Thoracic aorta (tissue), 2 donors: Measurements from ENCODE around the gene DFFB. TPM values are rescaled to one million over a fixed set of nuclear protein-coding genes. Genes with fewer than 3 reads are reported as not detected.

Experiments used
- ATAC-seq: fragments of 150-250 bp; one replicate; pipeline ENCODE4 v1.8.0; 2017; ENCODE audit warnings: low read depth; ENCODE audit not compliant: insufficient number of reproducible peaks, low FRiP score
- DNase-seq: peaks from one replicate; pipeline ENCODE4 v3.0.0-alpha.2; 2020; ENCODE audit warnings: low spot score
- H3K27ac ChIP-seq, 2 donors: fragments of 200-600 bp; sonication (generic); 1 replicate in 1 of 2; 2 replicates in 1 of 2; pipeline ENCODE4 v1.5.1; 2016; ENCODE audit warnings: mild to moderate bottlenecking in 2 of 2, moderate library complexity in 2 of 2
- H3K27me3 ChIP-seq: fragments of 200-600 bp; sonication (generic); replicated peaks from 2 replicates; pipeline ENCODE4 v1.6.0; 2016; ENCODE audit warnings: mild to moderate bottlenecking; ENCODE audit not compliant: insufficient read depth
- H3K36me3 ChIP-seq: fragments of 200-600 bp; sonication (generic); one replicate; pipeline ENCODE4 v1.5.1; 2016
- H3K4me1 ChIP-seq, 2 donors: fragments of 200-600 bp; sonication (generic); 1 replicate in 1 of 2; 2 replicates in 1 of 2; pipeline versions ENCODE4 v1.5.1 to v1.6.0; 2016; ENCODE audit warnings: low read depth in 2 of 2, mild to moderate bottlenecking in 1 of 2; ENCODE audit not compliant: control insufficient read depth in 1 of 2
- H3K4me3 ChIP-seq: fragments of 200-600 bp; sonication (generic); 2 replicates; pipeline ENCODE4 v1.5.1; 2016; ENCODE audit warnings: mild to moderate bottlenecking
- H3K9me3 ChIP-seq: fragments of 200-600 bp; sonication (generic); 2 replicates; pipeline ENCODE4 v1.5.1; 2016
- CTCF ChIP-seq: fragments of 200-600 bp; sonication (generic); IDR thresholded peaks from one replicate; pipeline ENCODE4 v1.5.1; 2019; ENCODE audit warnings: antibody characterized with exemption
- total RNA-seq, 2 donors: library from RNA; depleted of rRNA; stranded (reverse); fragments of >200 nt; gene quantifications; one replicate each; pipeline versions ENCODE4 v1.1.0 to v1.2.3, GENCODE V29; 2016

The DFFB gene
- total RNA-seq, 2 donors from 2014 or later: 7.8 to 20.2 TPM

DNA sequence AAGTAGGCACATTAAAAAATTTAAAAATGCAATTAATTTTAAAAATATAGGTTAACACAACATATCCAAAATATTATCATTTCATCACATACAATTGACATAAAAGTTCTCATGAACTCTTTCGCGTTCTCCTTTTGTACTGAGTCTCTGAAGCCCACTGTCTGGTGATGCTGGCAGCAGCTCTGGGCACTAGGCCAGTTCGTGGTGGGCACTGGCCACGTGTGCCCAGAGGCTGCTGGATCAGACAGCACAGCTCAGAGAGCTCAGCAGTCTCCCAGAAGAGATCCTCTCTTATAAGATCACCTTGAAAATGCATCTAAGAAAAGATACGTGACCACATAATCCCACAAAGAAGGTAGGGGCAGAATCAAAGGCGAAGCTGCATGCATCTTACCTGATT, 10.2 kb upstream of the DFFB start:
- no peak for DNase-seq
- no peak overlapping the region for H3K27ac ChIP-seq
- H3K36me3 ChIP-seq: peaks cover 39% of the 10 kb centered on the region
- no peak overlapping the region for H3K4me3 ChIP-seq
- no peaks in the 10 kb centered on the region for H3K9me3 ChIP-seq
- no peaks in the 10 kb centered on the region for H3K27me3 ChIP-seq
- no peak for ATAC-seq
- H3K4me1 ChIP-seq: no peaks in the 10 kb centered on the region
- TF ChIP-seq CTCF: no peak

DNA sequence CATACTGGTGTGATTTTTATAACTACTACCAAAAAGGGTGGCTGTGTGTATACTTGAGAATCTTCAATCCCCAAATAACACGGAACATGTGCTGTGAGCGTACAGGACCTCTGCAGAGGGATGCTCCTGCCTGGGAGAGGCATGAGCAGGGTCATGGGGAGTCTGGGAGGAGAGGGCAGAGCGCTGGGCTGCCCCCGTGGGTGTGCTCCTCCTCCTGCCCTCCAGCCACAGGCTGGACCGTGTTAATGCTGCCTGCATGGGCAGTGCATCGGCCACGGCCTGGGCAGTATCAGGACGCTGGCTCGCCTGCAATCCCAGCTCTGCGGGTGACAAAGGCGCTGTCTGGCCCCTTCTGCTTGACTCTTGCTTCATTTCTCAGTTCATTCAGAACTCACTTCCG, 6.4 kb upstream of the DFFB start:
- Histone ChIP-seq H3K27ac (no peak overlapping the region), H3K4me1 (peaks cover 5 to 7% of the 10 kb centered on the region in 2 donors), H3K9me3 (no peaks in the 10 kb centered on the region), H3K4me3 (no peak overlapping the region), H3K36me3 (peaks cover 35% of the 10 kb centered on the region), H3K27me3 (no peaks in the 10 kb centered on the region)
- no peak for TF ChIP-seq CTCF
- ATAC-seq: no peak
- no peak for DNase-seq

DNA sequence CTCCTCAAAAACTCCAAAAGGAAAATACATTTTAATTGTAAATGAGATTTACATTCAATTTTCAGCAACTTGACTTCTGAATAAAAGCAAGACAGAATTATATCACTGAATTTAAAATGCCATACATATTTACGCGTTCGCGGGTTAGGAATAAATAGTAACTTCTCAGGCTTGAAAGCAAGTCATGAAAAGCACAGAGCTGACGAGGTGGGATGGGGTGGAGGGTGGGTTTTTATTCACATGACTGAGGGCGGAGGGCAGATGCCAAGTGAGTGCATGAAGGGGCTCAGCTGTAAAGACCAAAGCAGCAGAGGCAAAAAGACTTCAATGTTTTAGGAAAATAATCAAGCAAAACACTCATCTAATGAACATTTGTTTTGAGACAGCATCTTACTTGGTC, 6.0 kb upstream of the DFFB start:
- no peak overlapping the region for H3K4me3 ChIP-seq
- no peak overlapping the region for H3K27ac ChIP-seq
- DNase-seq (no peak), ATAC-seq (no peak)
- no peak for TF ChIP-seq CTCF
- H3K4me1 ChIP-seq: peaks cover 8 to 11% of the 10 kb centered on the region in 2 donors
- H3K36me3 ChIP-seq: peaks cover 35% of the 10 kb centered on the region
- H3K27me3 ChIP-seq: no peaks in the 10 kb centered on the region
- no peaks in the 10 kb centered on the region for H3K9me3 ChIP-seq

GRCh38 chr1:3852091-3852490, 5.2 kb upstream of the DFFB start:
- peaks cover 33% of the 10 kb centered on the region for H3K36me3 ChIP-seq

DNA sequence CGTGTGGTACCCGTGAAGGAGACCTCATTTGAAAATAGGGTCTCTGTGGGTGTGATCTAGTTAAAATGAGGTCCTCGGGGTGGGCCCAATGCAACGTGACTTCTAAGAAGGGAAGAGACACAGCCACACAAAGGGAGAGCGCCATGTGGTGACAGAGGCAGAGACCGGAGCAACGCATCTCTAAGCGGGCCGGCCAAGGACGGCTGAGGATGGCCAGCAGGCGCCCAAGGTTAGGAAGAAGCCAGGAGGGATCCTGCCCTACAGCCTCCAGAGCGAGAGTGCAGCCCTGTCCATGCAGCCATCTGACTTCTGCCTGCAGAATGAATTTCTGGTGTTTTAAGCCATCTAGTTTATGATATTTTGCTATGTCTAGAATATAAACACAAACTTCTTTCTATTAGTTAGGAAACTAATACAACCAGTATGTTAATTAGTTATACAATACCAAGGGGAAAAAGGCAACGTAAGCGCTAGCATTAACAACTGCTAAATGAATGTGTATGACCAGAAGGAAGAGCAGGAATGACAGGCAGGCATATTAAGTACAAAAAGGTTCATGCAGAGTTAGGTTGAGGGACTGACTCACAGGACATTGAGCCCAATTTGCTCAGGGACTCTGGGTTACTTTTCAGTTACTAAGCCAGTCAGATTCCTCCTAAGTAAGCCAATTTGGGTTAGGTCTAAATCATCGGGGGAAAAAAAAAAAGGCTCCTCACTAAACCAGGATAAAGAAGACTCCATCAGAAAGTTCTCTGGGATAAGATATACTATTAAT, 4.4 kb upstream of the DFFB start:
- Histone ChIP-seq H3K4me3 (no peak overlapping the region), H3K4me1 (peaks cover 9 to 15% of the 10 kb centered on the region in 2 donors), H3K36me3 (peaks cover 25% of the 10 kb centered on the region), H3K27me3 (no peaks in the 10 kb centered on the region), H3K9me3 (no peaks in the 10 kb centered on the region), H3K27ac (no peak overlapping the region)
- no peak for TF ChIP-seq CTCF
- DNase-seq (no peak), ATAC-seq (no peak)

More at GRCh38 chr1:3852091-3852490, 5.2 kb upstream of the DFFB start:
- Histone ChIP-seq H3K9me3 (no peaks in the 10 kb centered on the region), H3K27me3 (no peaks in the 10 kb centered on the region), H3K4me1 (peaks cover 8 to 13% of the 10 kb centered on the region in 2 donors), H3K4me3 (no peak overlapping the region), H3K27ac (no peak overlapping the region)
- ATAC-seq (no peak), DNase-seq (no peak)
- no peak for TF ChIP-seq CTCF
